ENCODE results near the gene SFXN2.

GRCh38 chr10:102778781-102779180 lies 64.3 kb downstream of the SFXN2 start:
- TF ChIP-seq, protein P1, sequence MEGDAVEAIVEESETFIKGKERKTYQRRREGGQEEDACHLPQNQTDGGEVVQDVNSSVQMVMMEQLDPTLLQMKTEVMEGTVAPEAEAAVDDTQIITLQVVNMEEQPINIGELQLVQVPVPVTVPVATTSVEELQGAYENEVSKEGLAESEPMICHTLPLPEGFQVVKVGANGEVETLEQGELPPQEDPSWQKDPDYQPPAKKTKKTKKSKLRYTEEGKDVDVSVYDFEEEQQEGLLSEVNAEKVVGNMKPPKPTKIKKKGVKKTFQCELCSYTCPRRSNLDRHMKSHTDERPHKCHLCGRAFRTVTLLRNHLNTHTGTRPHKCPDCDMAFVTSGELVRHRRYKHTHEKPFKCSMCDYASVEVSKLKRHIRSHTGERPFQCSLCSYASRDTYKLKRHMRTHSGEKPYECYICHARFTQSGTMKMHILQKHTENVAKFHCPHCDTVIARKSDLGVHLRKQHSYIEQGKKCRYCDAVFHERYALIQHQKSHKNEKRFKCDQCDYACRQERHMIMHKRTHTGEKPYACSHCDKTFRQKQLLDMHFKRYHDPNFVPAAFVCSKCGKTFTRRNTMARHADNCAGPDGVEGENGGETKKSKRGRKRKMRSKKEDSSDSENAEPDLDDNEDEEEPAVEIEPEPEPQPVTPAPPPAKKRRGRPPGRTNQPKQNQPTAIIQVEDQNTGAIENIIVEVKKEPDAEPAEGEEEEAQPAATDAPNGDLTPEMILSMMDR (conservative IDR thresholded peaks at IDR 0.05 in 1 of 2, IDR thresholded peaks at IDR 0.05 in 1 of 2; ENCODE audit: extremely low read depth in 1 of 2, insufficient read depth in 1 of 2, low read depth in 1 of 2, low read length in 2 of 2), result no peak
- no peak for TF ChIP-seq EZH2 (IDR thresholded peaks at IDR 0.05; ENCODE audit: borderline replicate concordance, low read length)

Measured in mammary epithelial cell (primary cell).